Stomach (tissue), 9 donors: ENCODE measurements around the gene RMRP. TPM values are rescaled to one million over a fixed set of nuclear protein-coding genes. Genes with fewer than 3 reads are reported as not detected.
A peak's percentile ranks its signal among the peaks of the same experiment; 100 is the strongest.

Source experiments
- DNase-seq, 2 donors: peaks; one replicate each; pipeline versions ENCODE4 v3.0.0 to v3.0.0-alpha.2; 2013 to 2019
- H3K27ac ChIP-seq, 5 donors: fragments of 200-600 bp in 4 of 5; sonication (generic) in 4 of 5; one replicate each; pipeline ENCODE4 v1.5.1; 2013 to 2019; ENCODE audit warnings: mild to moderate bottlenecking in 1 of 5, moderate library complexity in 1 of 5
- H3K27me3 ChIP-seq, 3 donors: fragments of 200-600 bp; sonication (generic); one replicate each; pipeline ENCODE4 v1.5.1; 2017 to 2019; ENCODE audit warnings: mixed run types in 1 of 3
- H3K36me3 ChIP-seq, 4 donors: fragments of 200-600 bp; sonication (generic); 1 replicate in 3 of 4; 2 replicates in 1 of 4; pipeline ENCODE4 v1.5.1; 2016 to 2019
- H3K4me1 ChIP-seq, 4 donors: fragments of 200-600 bp; sonication (generic); one replicate each; pipeline ENCODE4 v1.5.1; 2016 to 2019
- H3K4me3 ChIP-seq, 4 donors: fragments of 200-600 bp; sonication (generic) in 3 of 4; one replicate each; pipeline ENCODE4 v1.5.1; 2016 to 2019; ENCODE audit warnings: mild to moderate bottlenecking in 1 of 4
- H3K9me3 ChIP-seq, 4 donors: fragments of 200-600 bp; sonication (generic); one replicate each; pipeline ENCODE4 v1.5.1; 2016 to 2019
- CTCF ChIP-seq, 7 experiments: fragments of 450-650 bp in 4 of 7; fragments of 200-600 bp in 3 of 7; sonication (generic) in 3 of 7; IDR thresholded peaks; one replicate each; pipeline ENCODE4 v1.5.1; 2016 to 2019; ENCODE audit warnings: antibody characterized with exemption in 7 of 7, control low read depth in 2 of 7, mild to moderate bottlenecking in 1 of 7
- EP300 ChIP-seq: sonication (generic); formaldehyde crosslinking; IDR thresholded peaks from one replicate; pipeline ENCODE4 v1.6.1; 2017; ENCODE audit warnings: antibody characterized with exemption
- POLR2A ChIP-seq, 4 donors: fragments of 450-650 bp; IDR thresholded peaks; one replicate each; pipeline ENCODE4 v1.6.1; 2016; ENCODE audit warnings: antibody characterized with exemption in 4 of 4, control low read depth in 2 of 4, mild to moderate bottlenecking in 1 of 4, moderate library complexity in 1 of 4
- POLR2AphosphoS5 ChIP-seq, 3 donors: sonication (generic); formaldehyde crosslinking; IDR thresholded peaks; one replicate each; pipeline ENCODE4 v1.6.1; 2016; ENCODE audit warnings: antibody characterized with exemption in 3 of 3
- WGBS, 5 donors: extraction: QIAGEN DNeasy Blood & Tissue Kit in 3 of 5; methylation state at CpG; one replicate each; pipeline versions ENCODE4 v1.1.5 to v1.1.7; 2013 to 2018; 5-methylcytosine and 5-hydroxymethylcytosine counted together
- intact Hi-C: fragments of 100-400 bp; cut with DNase I; formaldehyde crosslinking; loops from one replicate; pipeline ENCODE4 v1.15.1; 2023; ENCODE audit warnings: low total_unique reads
- polyA plus RNA-seq, 3 donors: library from polyadenylated mRNA; stranded (reverse); fragments of 200-250 nt; gene quantifications; one replicate each; pipeline ENCODE4 v1.2.3, GENCODE V29; 2013
- total RNA-seq, 5 donors: library from RNA; depleted of rRNA; stranded (reverse); fragments of >200 nt; gene quantifications; one replicate each; pipeline versions ENCODE4 v1.1.0 to v1.2.3, GENCODE V29; 2014 to 2016
- donor health status: healthy with polysubstance abuse.
- donor health status: Bipolar disorder and iron deficiency.
- donor health status: healthy.

RMRP gene
- total and polyA plus RNA-seq, 8 donors: 64.3 to 137,340 (median 19,772) TPM; not detected in 2

GRCh38 chr9:35656348-35656747 lies 1.5 kb downstream of the RMRP start:
- peak overlapping the region in 4 of 5 donors; percentile 95 to 100 (median 98) for H3K27ac ChIP-seq
- intact Hi-C loops: no loop called here
- peaks cover 39 to 52% (median 44%) of the 10 kb centered on the region in 4 donors for H3K4me1 ChIP-seq

GRCh38 chr9:35653611-35654010 lies 4.2 kb downstream of the RMRP start:
- WGBS, 5 donors: 93 to 100% (median 95%) methylated on average over 2 of the region's 2 CpGs
- H3K27ac ChIP-seq: no peak overlapping the region

More at GRCh38 chr9:35656348-35656747, 1.5 kb downstream of the RMRP start:
- no peak overlapping the region for H3K4me3 ChIP-seq
- DNase-seq: peak in 1 of 2 donors; percentile 38
- H3K36me3 ChIP-seq: peaks cover 10 to 14% (median 13%) of the 10 kb centered on the region in 4 donors
- H3K27me3 ChIP-seq: no peaks in the 10 kb centered on the region
- TF ChIP-seq POLR2AphosphoS5 (IDR thresholded peaks at IDR 0.05) (no peak), EP300 (no peak), CTCF (IDR thresholded peaks at IDR 0.05) (no peak), POLR2A (IDR thresholded peaks at IDR 0.05) (no peak)
- 80 to 84% (median 83%) methylated on average over 17 of the region's 17 CpGs for WGBS, 5 donors
- H3K9me3 ChIP-seq: no peaks in the 10 kb centered on the region

DNA sequence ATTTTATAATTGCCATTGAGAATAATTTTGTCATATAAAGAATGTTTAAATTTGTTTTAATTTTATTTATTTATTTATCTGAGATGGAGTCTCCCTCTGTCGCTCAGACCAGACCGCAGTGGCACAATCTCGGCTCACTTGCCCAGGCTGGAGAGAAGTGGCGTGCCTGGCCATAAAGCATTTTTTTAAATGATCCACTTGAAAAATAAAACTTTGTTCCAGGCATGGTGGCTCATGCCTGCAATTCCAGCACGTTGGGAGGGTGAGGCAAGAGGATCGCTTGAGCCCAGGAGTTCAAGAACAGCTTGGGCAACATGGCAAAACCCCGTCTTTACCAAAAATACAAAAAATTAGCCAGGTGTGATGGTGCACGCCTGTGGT lies 5.0 kb downstream of the RMRP start:
- Histone ChIP-seq H3K36me3 (no peaks in the 10 kb centered on the region), H3K4me1 (peaks cover 17 to 54% (median 22%) of the 10 kb centered on the region in 4 donors), H3K27ac (peak overlapping the region in 4 of 5 donors; percentile 45 to 62 (median 58)), H3K9me3 (no peaks in the 10 kb centered on the region), H3K27me3 (no peaks in the 10 kb centered on the region), H3K4me3 (no peak overlapping the region)
- intact Hi-C loops: no loop called here
- WGBS, 5 donors: 87 to 95% (median 93%) methylated on average over 8 of the region's 8 CpGs
- no peak for DNase-seq
- TF ChIP-seq POLR2AphosphoS5 (IDR thresholded peaks at IDR 0.05): no peak
- TF ChIP-seq CTCF (IDR thresholded peaks at IDR 0.05): no peak
- TF ChIP-seq EP300: no peak
- no peak for TF ChIP-seq POLR2A (IDR thresholded peaks at IDR 0.05)

More at GRCh38 chr9:35653611-35654010, 4.2 kb downstream of the RMRP start:
- DNase-seq: no peak
- no peaks in the 10 kb centered on the region for H3K9me3 ChIP-seq
- H3K4me1 ChIP-seq: peaks cover 17 to 50% (median 22%) of the 10 kb centered on the region in 4 donors
- intact Hi-C loops: no loop called here
- TF ChIP-seq CTCF (IDR thresholded peaks at IDR 0.05) (no peak), POLR2A (IDR thresholded peaks at IDR 0.05) (no peak), EP300 (no peak), POLR2AphosphoS5 (IDR thresholded peaks at IDR 0.05) (no peak)
- no peaks in the 10 kb centered on the region for H3K27me3 ChIP-seq
- no peak overlapping the region for H3K4me3 ChIP-seq
- H3K36me3 ChIP-seq: no peaks in the 10 kb centered on the region

DNA sequence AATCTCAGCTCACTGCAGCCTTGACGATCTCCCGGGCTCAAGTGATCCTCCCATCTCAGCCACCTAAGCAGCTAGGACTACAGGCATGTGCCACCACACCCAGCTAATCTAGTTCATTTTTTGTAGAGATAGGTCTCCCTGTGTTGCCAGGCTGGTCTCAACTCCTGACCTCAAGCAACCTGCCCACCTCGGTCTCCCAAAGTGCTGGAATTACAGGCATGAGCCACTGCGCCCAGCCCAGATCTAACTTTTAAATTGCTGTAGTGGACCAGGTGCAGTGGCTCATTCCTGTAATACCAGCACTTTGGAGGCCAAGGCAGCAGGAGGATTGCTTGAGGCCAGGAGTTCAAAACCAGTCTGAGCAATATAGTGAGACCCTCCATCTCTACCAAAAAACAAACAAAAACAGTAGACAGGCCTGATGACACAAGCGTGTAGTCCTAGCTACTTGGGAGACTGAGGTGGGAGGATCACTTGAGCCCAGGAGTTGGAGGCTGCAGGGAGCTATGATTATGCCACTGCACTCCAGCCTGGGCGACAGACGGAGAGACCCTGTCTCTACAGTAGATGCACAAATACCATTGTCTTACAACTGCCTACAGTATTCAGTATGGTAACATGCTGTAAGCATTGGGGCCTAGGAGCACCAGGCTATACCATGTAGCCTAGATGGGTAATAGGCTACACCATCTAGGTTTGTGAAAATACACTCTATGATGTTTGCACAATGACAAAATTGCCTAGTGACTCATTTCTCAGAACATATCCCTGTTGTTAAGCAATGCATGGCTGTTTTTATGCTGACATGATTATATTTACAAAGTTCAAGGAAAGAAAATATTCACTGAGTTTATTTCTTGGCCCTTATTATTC lies 5.6 kb downstream of the RMRP start:
- Histone ChIP-seq H3K4me1 (peaks cover 16 to 56% (median 22%) of the 10 kb centered on the region in 4 donors), H3K27ac (peak overlapping the region; percentile 45 to 78 (median 60))
- DNase-seq: peak in 1 of 2 donors; percentile 66

More for the DNA sequence above, 5.6 kb downstream of the RMRP start:
- Histone ChIP-seq H3K27me3 (no peaks in the 10 kb centered on the region), H3K9me3 (no peaks in the 10 kb centered on the region), H3K36me3 (no peaks in the 10 kb centered on the region), H3K4me3 (no peak overlapping the region)
- 58 to 74% (median 64%) methylated on average over 6 to 7 of the region's 7 CpGs for WGBS, 5 donors
- TF ChIP-seq POLR2A (IDR thresholded peaks at IDR 0.05): no peak
- peak in 2 of 3 donors; percentile 18 to 48 for TF ChIP-seq POLR2AphosphoS5 (IDR thresholded peaks at IDR 0.05)
- intact Hi-C loops: no loop called here
